22Rv1 (cell line): Measurements from ENCODE around the gene BTBD9.

Experiments
- CTCF ChIP-seq: fragments of 450-650 bp; IDR thresholded peaks from 2 replicates; pipeline ENCODE4 v1.5.1; 2017; ENCODE audit warnings: mild to moderate bottlenecking
- ZFX ChIP-seq: fragments of 450-650 bp; IDR thresholded peaks from 2 replicates; pipeline ENCODE4 v1.6.1; 2017; ENCODE audit warnings: antibody characterized with exemption, borderline replicate concordance

GRCh38 chr6:38155144-38155543, 484.6 kb downstream of the BTBD9 start:
- TF ChIP-seq CTCF, result no peak
- no peak for TF ChIP-seq ZFX
